SU-DHL-6 (cell line): ENCODE results near the gene ZNF805.

Experiments
- H2AFZ ChIP-seq: fragments of 200-600 bp; sonication (generic); 2 replicates; pipeline ENCODE4 v1.6.1; 2014; ENCODE audit warnings: low read depth, mild to moderate bottlenecking, moderate library complexity, mixed read lengths, antibody characterized with exemption, low read length; ENCODE audit not compliant: severe bottlenecking
- H3F3A ChIP-seq: fragments of 200-600 bp; shearing (Covaris generic); 2 replicates; pipeline ENCODE4 v1.6.0; 2016; ENCODE audit warnings: antibody characterized with exemption, mild to moderate bottlenecking; ENCODE audit not compliant: insufficient read depth
- H3K27ac ChIP-seq: fragments of 200-600 bp; sonication (generic); 2 replicates; pipeline ENCODE4 v1.5.1; 2016; ENCODE audit warnings: low read depth, mild to moderate bottlenecking, low read length, moderate library complexity, mixed read lengths
- H3K27me3 ChIP-seq: fragments of 200-600 bp; sonication (generic), shearing (Covaris generic); 2 replicates; pipeline ENCODE4 v1.6.0; 2014; ENCODE audit warnings: mild to moderate bottlenecking, low read length
- H3K36me3 ChIP-seq: fragments of 200-600 bp; sonication (generic); 2 replicates; pipeline ENCODE4 v1.6.1; 2014; ENCODE audit warnings: mild to moderate bottlenecking, low read length, mixed read lengths
- H3K4me2 ChIP-seq: fragments of 300-600, 200-600 bp; shearing (Covaris generic), sonication (generic); 2 replicates; pipeline ENCODE4 v1.6.0; 2014; ENCODE audit warnings: low read length, low read depth, mild to moderate bottlenecking; ENCODE audit not compliant: poor library complexity, severe bottlenecking
- H3K4me3 ChIP-seq: fragments of 200-600 bp; sonication (generic); 2 replicates; pipeline ENCODE4 v1.5.1; 2014; ENCODE audit warnings: antibody characterized with exemption, low read length, mild to moderate bottlenecking, mixed read lengths; ENCODE audit not compliant: insufficient read depth, poor library complexity, severe bottlenecking
- H3K79me2 ChIP-seq: fragments of 200-600 bp; sonication (generic); 2 replicates; pipeline ENCODE4 v1.6.1; 2014; ENCODE audit warnings: mild to moderate bottlenecking, low read length, moderate library complexity; ENCODE audit not compliant: insufficient read depth
- H3K9ac ChIP-seq: fragments of 200-600 bp; sonication (generic); 2 replicates; pipeline ENCODE4 v1.7.0; 2014; ENCODE audit warnings: mild to moderate bottlenecking, low read length
- H3K9me2 ChIP-seq: fragments of 200-600 bp; sonication (generic); replicated peaks from 2 replicates; pipeline ENCODE4 v1.6.1; 2014; ENCODE audit warnings: low read length; ENCODE audit not compliant: insufficient read depth
- H3K9me3 ChIP-seq: fragments of 200-600 bp; sonication (generic); 2 replicates; pipeline ENCODE4 v1.6.1; 2014; ENCODE audit warnings: low read length, mixed read lengths; ENCODE audit not compliant: insufficient read depth
- H4K20me1 ChIP-seq: fragments of 200-600 bp; sonication (generic); 2 replicates; pipeline ENCODE4 v1.6.1; 2014; ENCODE audit warnings: low read depth, mild to moderate bottlenecking, antibody characterized with exemption, low read length, moderate library complexity, mixed read lengths
- CTCF ChIP-seq: fragments of 200-600 bp; sonication (generic); IDR thresholded peaks from one replicate; pipeline ENCODE4 v1.5.1; 2017; ENCODE audit warnings: antibody characterized with exemption, mild to moderate bottlenecking, low read length, moderate library complexity; ENCODE audit not compliant: insufficient read depth, poor library complexity, severe bottlenecking
- EZH2phosphoT487 ChIP-seq: fragments of 200-600 bp; sonication (generic), shearing (Covaris generic); conservative IDR thresholded peaks from 2 replicates; pipeline ENCODE4 v1.6.1; 2018; ENCODE audit warnings: mild to moderate bottlenecking, antibody characterized with exemption, low read length, moderate library complexity, mixed read lengths

ZNF805 gene

GRCh38 chr19:57244513-57244912 lies 4.1 kb downstream of the ZNF805 start:
- Histone ChIP-seq H3K4me3 (no peak overlapping the region), H3K9me2 (no peaks in the 10 kb centered on the region), H3K4me2 (no peak overlapping the region), H2AFZ (no peak overlapping the region), H3F3A (no peaks in the 10 kb centered on the region), H3K79me2 (peaks cover 28% of the 10 kb centered on the region), H3K9ac (no peak overlapping the region), H3K27me3 (no peaks in the 10 kb centered on the region), H3K27ac (no peak overlapping the region), H4K20me1 (no peaks in the 10 kb centered on the region), H3K9me3 (no peaks in the 10 kb centered on the region), H3K36me3 (no peaks in the 10 kb centered on the region)
- TF ChIP-seq EZH2phosphoT487 (no peak), CTCF (no peak)

GRCh38 chr19:57245066-57245465 lies 4.6 kb downstream of the ZNF805 start:
- Histone ChIP-seq H3K27ac (no peak overlapping the region), H3K9ac (no peak overlapping the region), H3K27me3 (no peaks in the 10 kb centered on the region), H3K4me3 (no peak overlapping the region), H3K4me2 (no peak overlapping the region), H3F3A (no peaks in the 10 kb centered on the region), H3K79me2 (peaks cover 28% of the 10 kb centered on the region), H3K36me3 (no peaks in the 10 kb centered on the region), H3K9me2 (no peaks in the 10 kb centered on the region), H3K9me3 (no peaks in the 10 kb centered on the region), H4K20me1 (no peaks in the 10 kb centered on the region), H2AFZ (no peak overlapping the region)
- no peak for TF ChIP-seq EZH2phosphoT487
- no peak for TF ChIP-seq CTCF

- Histone ChIP-seq H3F3A (no peaks in the 10 kb centered on the region), H3K9me3 (no peaks in the 10 kb centered on the region), H3K4me3 (no peak overlapping the region), H4K20me1 (no peaks in the 10 kb centered on the region), H3K9ac (no peak overlapping the region), H3K36me3 (peaks cover 2% of the 10 kb centered on the region; the same call in 1 of the 2 replicates), H3K9me2 (no peaks in the 10 kb centered on the region), H3K27ac (no peak overlapping the region), H2AFZ (no peak overlapping the region), H3K4me2 (no peak overlapping the region), H3K79me2 (peaks cover 25% of the 10 kb centered on the region), H3K27me3 (no peaks in the 10 kb centered on the region)
- no peak for TF ChIP-seq CTCF
- no peak for TF ChIP-seq EZH2phosphoT487
Observed at GRCh38 chr19:57245959-57246358, 5.5 kb downstream of the ZNF805 start.
